Heart left ventricle (tissue), 16 donors: ENCODE data around the gene KRT71. TPM values are rescaled to one million over a fixed set of nuclear protein-coding genes. Genes with fewer than 3 reads are reported as not detected.

ENCODE experiments used
- ATAC-seq, 4 donors: fragments of 200-7000 bp; cut with Tn5 transposase; one replicate each; pipeline ENCODE4 v1.9.1; 2020 to 2022; ENCODE audit warnings: moderate library complexity in 4 of 4, mild to moderate bottlenecking in 3 of 4, moderate number of reproducible peaks in 1 of 4
- DNase-seq, 5 donors: peaks; one replicate each; pipeline ENCODE4 v3.0.0-alpha.2; 2020
- H3K27ac ChIP-seq, 12 donors: fragments of 200-600 bp; sonication (generic) in 4 of 12; one replicate each; pipeline versions ENCODE4 v1.5.0 to v1.8.0; 2016 to 2022; ENCODE audit warnings: mild to moderate bottlenecking in 2 of 12
- H3K27me3 ChIP-seq, 9 donors: fragments of 200-600 bp; sonication (generic) in 2 of 9; one replicate each; pipeline versions ENCODE4 v1.5.1 to v1.8.0; 2016 to 2022; ENCODE audit warnings: mild to moderate bottlenecking in 3 of 9
- H3K36me3 ChIP-seq, 9 donors: fragments of 200-600 bp; sonication (generic) in 2 of 9; one replicate each; pipeline versions ENCODE4 v1.5.0 to v1.8.0; 2018 to 2022; ENCODE audit warnings: mild to moderate bottlenecking in 2 of 9
- H3K4me1 ChIP-seq, 12 donors: fragments of 200-600 bp; sonication (generic) in 4 of 12; one replicate each; pipeline versions ENCODE4 v1.5.0 to v1.8.0; 2016 to 2022; ENCODE audit warnings: mild to moderate bottlenecking in 3 of 12
- H3K4me3 ChIP-seq, 12 donors: fragments of 200-600 bp; sonication (generic) in 4 of 12; one replicate each; pipeline versions ENCODE4 v1.5.0 to v1.8.0; 2017 to 2022; ENCODE audit warnings: mild to moderate bottlenecking in 9 of 12, moderate library complexity in 4 of 12
- H3K9me3 ChIP-seq, 12 donors: fragments of 200-600 bp; sonication (generic) in 4 of 12; one replicate each; pipeline versions ENCODE4 v1.5.0 to v1.8.0; 2016 to 2022; ENCODE audit warnings: mild to moderate bottlenecking in 1 of 12
- CTCF ChIP-seq, 12 donors: fragments of 200-600 bp; sonication (generic) in 4 of 12; IDR thresholded peaks; one replicate each; pipeline versions ENCODE4 v1.5.0 to v1.8.0; 2018 to 2022; ENCODE audit warnings: antibody characterized with exemption in 12 of 12, mild to moderate bottlenecking in 5 of 12
- POLR2A ChIP-seq, 2 donors: fragments of 450-650 bp; IDR thresholded peaks; one replicate each; pipeline ENCODE4 v1.6.1; 2017; ENCODE audit warnings: antibody characterized with exemption in 2 of 2, mild to moderate bottlenecking in 2 of 2, moderate library complexity in 2 of 2
- WGBS, 4 donors: extraction: QIAGEN DNeasy Blood & Tissue Kit in 2 of 4; methylation state at CpG; one replicate each; pipeline versions ENCODE4 v1.1.5 to v1.1.7; 2013 to 2018; 5-methylcytosine and 5-hydroxymethylcytosine counted together
- intact Hi-C, 10 donors: fragments of 100-400 bp; cut with DNase I; formaldehyde crosslinking; loops; one replicate each; pipeline versions ENCODE4 v1.11.1 to v1.14.2; 2022
- polyA plus RNA-seq, 2 donors: library from polyadenylated mRNA; stranded (reverse); fragments of 200-250 nt; gene quantifications; one replicate each; pipeline ENCODE4 v1.2.3, GENCODE V29; 2013
- total RNA-seq, 9 donors: library from RNA; depleted of rRNA in 2 of 9; stranded (reverse); fragments of >200 nt in 2 of 9; fragmentation: NEBNext Ultra II Directional in 3 of 9; extraction: Animal tissue kit (Norgen Biotek cat#: 25700) in 3 of 9; gene quantifications; one replicate each; pipeline versions ENCODE4 v1.1.0 to v1.2.4, GENCODE V29; 2016 to 2023
- donor health status: ischemic (EF 13 %, LVEDD 7.1; RV severe dilation, severe dysfunction).
- donor health status: healthy with polysubstance abuse.
- donor health status: DM: no; HTN: yes; CAD: no.
- donor health status: DM: no; HTN: no; CAD: no.
- donor health status: ischemic (EF 25% LVEDD 6.9; RV normal size, moderate dysfunction).
- donor health status: ischemic (EF 25% LVEDD 5.7; RV mildly dilated, moderate dysfunction).
- donor health status: healthy.
- donor health status: DM: yes; HTN: yes; CAD: no.
- donor health status: ischemic (EF 35%, LVEDD 5.7; RV mildly dilated, moderate dysfunction).
- donor health status: nonischemic (EF 11% LVEDD 7.7; RV severe dilation, severe dysfunction).
- donor health status: DM: yes; HTN: yes; CAD: no.
- donor health status: PGD.
- donor health status: ischemic (EF 29% LVEDD 5.4; RV normal size, mild dysfunction).
- donor health status: nonischemic (EF 23%, LVEDD 6.1; RV moderate dilation, normal function).

KRT71 gene
- total and polyA plus RNA-seq, 11 donors, result not detected

GRCh38 chr12:52515927-52516831 is 36.8 kb downstream of the KRT71 start:
- H3K4me3 ChIP-seq, result no peak overlapping the region
- DNase-seq (no peak), ATAC-seq (no peak)
- H3K27ac ChIP-seq, result no peak overlapping the region
- no peaks in the 10 kb centered on the region for H3K27me3 ChIP-seq
- 87 to 91% (median 89%) methylated on average over 15 of the region's 15 CpGs for WGBS, 4 donors
- TF ChIP-seq CTCF (IDR thresholded peaks at IDR 0.05), result no peak
- TF ChIP-seq POLR2A (IDR thresholded peaks at IDR 0.05), result no peak
- H3K4me1 ChIP-seq, result no peaks in the 10 kb centered on the region
- no peaks in the 10 kb centered on the region for H3K36me3 ChIP-seq
- peaks cover 0 to 2% (median under 1%) of the 10 kb centered on the region in 12 donors for H3K9me3 ChIP-seq
- intact Hi-C loops, result loop anchor here in 1 of 10 donors (10.0 kb wide), 1 partner anchor 361 kb away; no protein-coding TSS in a partner anchor

GRCh38 chr12:52515319-52515646 is 37.7 kb downstream of the KRT71 start:
- peaks cover 0 to 11% (median 2%) of the 10 kb centered on the region in 12 donors for H3K9me3 ChIP-seq
- DNase-seq, result no peak
- no peaks in the 10 kb centered on the region for H3K36me3 ChIP-seq
- H3K27me3 ChIP-seq, result peaks cover 0 to 4% (median 0%) of the 10 kb centered on the region in 9 donors
- no peak overlapping the region for H3K27ac ChIP-seq
- intact Hi-C loops, result loop anchor here in 1 of 10 donors (10.0 kb wide), 1 partner anchor 360 kb away; no protein-coding TSS in a partner anchor
- TF ChIP-seq CTCF (IDR thresholded peaks at IDR 0.05) (no peak), POLR2A (IDR thresholded peaks at IDR 0.05) (no peak)
- WGBS, 4 donors, result 95 to 100% (median 97%) methylated on average over 1 of the region's 1 CpG
- ATAC-seq, result no peak
- H3K4me3 ChIP-seq, result no peak overlapping the region
- no peaks in the 10 kb centered on the region for H3K4me1 ChIP-seq

- intact Hi-C loops, result loop anchor here in 1 of 10 donors (10.0 kb wide), 1 partner anchor 360 kb away; no protein-coding TSS in a partner anchor
- Histone ChIP-seq H3K4me3 (no peak overlapping the region), H3K4me1 (no peaks in the 10 kb centered on the region), H3K27me3 (peaks cover 0 to 5% (median 0%) of the 10 kb centered on the region in 9 donors), H3K36me3 (no peaks in the 10 kb centered on the region), H3K27ac (no peak overlapping the region), H3K9me3 (peaks cover 0 to 13% (median 2%) of the 10 kb centered on the region in 12 donors)
- no peak for DNase-seq
- no peak for ATAC-seq
- TF ChIP-seq CTCF (IDR thresholded peaks at IDR 0.05), result no peak
- TF ChIP-seq POLR2A (IDR thresholded peaks at IDR 0.05), result no peak
- 86 to 91% (median 88%) methylated on average over 8 to 14 of the region's 14 CpGs for WGBS, 4 donors
Measured at GRCh38 chr12:52514471-52515318, 38.2 kb downstream of the KRT71 start.
